GM12864 (cell line): ENCODE data around the gene TLR10.
"Not testable (repeated sequence)": the region's sequence is repeated elsewhere in the genome, so short reads cannot be mapped to it uniquely, and the experiment has no call there.

Experiments
- DNase-seq: peaks from one replicate; pipeline ENCODE4 v3.0.0-alpha.2; 2011; ENCODE audit warnings: low read depth
- H3K4me3 ChIP-seq: 2 replicates; pipeline ENCODE4 v1.5.1; 2011; ENCODE audit warnings: mild to moderate bottlenecking, low read depth, low read length, control low read depth
- CTCF ChIP-seq: IDR thresholded peaks from 2 replicates; pipeline ENCODE4 v1.5.1; 2011; ENCODE audit warnings: low read depth, mild to moderate bottlenecking, moderate library complexity, low read length, control low read depth, inconsistent platforms; ENCODE audit errors: missing control alignments

The TLR10 gene

GRCh38 chr4:38774181-38774955 is 8.4 kb downstream of the TLR10 start:
- H3K4me3 ChIP-seq, result no peak overlapping the region
- DNase-seq, result no peak
- no peak for TF ChIP-seq CTCF

GRCh38 chr4:38770281-38770680 is 12.5 kb downstream of the TLR10 start:
- DNase-seq, result not testable (repeated sequence)

GRCh38 chr4:38769857-38770256 is 12.9 kb downstream of the TLR10 start:
- no peak overlapping the region for H3K4me3 ChIP-seq
- no peak for DNase-seq
- TF ChIP-seq CTCF, result no peak

More at GRCh38 chr4:38770281-38770680, 12.5 kb downstream of the TLR10 start:
- not testable (repeated sequence) for H3K4me3 ChIP-seq

GRCh38 chr4:38769441-38769840 is 13.3 kb downstream of the TLR10 start:
- no peak for TF ChIP-seq CTCF
- no peak for DNase-seq
- H3K4me3 ChIP-seq, result no peak overlapping the region

- DNase-seq, result no peak
- no peak overlapping the region for H3K4me3 ChIP-seq
- no peak for TF ChIP-seq CTCF
These were observed 13.8 kb downstream of the TLR10 start for GRCh38 chr4:38768968-38769394.

- not testable (repeated sequence) for DNase-seq
These were observed 15.8 kb downstream of the TLR10 start for GRCh38 chr4:38766940-38767339.

GRCh38 chr4:38765382-38765781 is 17.4 kb downstream of the TLR10 start:
- no peak overlapping the region for H3K4me3 ChIP-seq
- DNase-seq, result no peak
- TF ChIP-seq CTCF, result no peak

More at GRCh38 chr4:38766940-38767339, 15.8 kb downstream of the TLR10 start:
- H3K4me3 ChIP-seq, result not testable (repeated sequence)

GRCh38 chr4:38764277-38764676 is 18.5 kb downstream of the TLR10 start:
- no peak for TF ChIP-seq CTCF
- H3K4me3 ChIP-seq, result no peak overlapping the region
- no peak for DNase-seq
